NOMO-1 treated with dmso at 0.1 percent for 144 hours (cell line): ENCODE measurements around the gene TSPAN18.

Source experiments
- DNase-seq: peaks from one replicate; lab custom pipeline; 2025; ENCODE audit not compliant: unreplicated experiment; lab: John Stamatoyannopoulos, UW

TSPAN18 gene

DNA sequence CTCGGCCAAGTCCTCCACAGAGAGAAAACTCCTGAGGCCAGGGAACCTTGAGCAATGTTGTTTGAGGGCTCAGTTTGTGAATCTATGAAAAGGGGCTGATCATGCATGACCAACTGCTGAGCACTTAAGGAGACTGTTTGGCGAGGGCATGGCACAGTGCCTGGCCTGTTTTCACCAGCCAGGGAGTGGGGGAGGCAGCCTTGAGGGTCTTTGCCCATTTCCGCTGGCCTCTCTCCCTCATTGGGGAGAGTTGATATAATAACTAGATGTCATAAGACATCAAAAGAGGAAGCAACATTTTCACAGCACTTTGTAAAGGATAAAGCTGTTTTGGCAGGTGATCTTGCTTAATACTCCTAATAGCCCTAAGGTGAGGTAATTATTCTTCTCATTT, 113.3 kb downstream of the TSPAN18 start:
- no peak for DNase-seq

DNA sequence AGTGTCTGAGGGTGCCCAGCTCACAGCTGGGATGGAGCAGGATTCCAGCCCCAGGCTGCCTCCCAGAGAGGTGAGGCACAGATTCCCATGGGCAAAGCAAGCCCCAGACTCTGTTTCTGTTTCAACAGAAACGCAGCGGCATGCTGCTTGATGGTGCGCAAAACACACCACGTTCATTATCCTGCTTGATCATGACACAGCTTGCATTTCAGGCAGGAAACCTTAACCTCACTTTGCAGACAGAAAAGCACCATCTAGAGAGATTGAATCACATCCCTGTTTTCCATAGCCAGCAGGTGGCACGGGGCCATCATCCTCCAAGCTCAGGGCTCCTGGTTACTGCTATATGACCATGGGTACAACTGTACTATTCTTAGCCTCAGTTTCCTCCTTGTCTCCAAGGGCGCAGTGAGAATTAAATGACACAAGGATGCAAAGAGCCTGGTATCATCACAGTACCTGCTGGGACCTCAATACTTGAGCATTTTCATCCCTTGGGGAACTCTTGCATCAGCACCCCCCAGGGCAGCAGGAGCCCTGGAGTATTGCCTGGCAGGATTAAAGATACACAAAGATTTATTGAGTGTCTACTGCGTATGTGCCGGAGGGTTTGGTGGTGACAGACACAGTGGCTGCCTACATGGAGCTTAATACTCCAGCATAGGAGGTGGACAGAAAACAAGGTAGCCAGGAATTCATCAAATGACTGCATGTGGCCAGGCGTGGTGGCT, 113.9 kb downstream of the TSPAN18 start:
- no peak for DNase-seq

DNA sequence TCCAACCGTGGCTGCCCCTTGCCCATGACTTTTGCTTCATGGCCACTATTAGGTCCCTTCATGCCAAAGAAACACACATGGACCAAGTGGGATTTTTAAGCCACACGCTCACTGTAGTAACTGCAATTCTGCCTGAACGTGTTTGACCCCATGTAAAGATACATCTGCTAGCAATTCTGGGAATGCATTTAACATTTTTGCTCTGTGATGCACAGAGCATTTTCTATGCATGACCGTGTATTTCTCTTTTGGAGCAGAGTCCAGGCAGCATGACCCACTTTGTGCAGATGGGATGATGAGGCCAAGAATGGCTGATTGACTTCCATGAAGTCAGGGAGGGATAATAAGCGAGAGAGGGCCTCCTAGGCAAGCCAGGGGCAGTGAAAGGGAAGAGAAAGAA, 115.5 kb downstream of the TSPAN18 start:
- no peak for DNase-seq

DNA sequence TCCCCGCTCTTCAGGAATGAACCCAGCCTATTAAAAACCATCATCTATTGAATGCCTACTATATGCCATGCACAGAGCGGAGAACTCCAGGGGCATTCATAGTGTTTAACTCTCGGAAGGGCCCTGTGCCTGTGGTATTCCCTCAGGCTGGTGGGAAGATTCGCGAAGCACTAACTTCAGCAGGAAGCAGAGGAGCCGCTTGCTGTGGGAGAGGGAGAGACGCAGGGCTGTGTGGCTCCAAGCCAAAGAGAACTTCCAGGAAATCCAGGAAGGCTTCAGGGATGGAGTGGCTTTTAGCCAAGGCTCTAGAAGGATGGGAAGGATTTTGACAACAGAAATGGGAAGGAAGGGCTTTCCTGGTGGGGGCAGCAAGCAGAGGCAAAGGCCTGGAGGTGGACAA, 120.1 kb downstream of the TSPAN18 start:
- no peak for DNase-seq

DNA sequence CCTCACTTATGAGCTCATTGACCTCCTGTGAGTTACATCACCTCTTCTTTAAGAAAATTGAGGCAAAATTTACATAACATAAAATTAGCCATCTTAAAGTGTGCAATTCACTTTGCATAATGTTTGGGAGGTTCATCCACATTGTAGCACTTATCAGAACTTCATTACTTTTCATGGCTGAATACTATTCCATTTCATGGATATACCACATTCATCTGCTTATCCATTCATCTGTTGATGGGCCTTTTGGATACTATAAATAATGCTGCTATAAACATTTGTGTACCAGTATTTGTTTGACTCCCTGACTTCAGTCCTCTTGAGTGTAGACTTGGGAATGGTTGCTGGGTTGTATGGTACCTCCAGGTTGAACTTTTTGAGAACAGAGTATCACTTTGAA, 120.6 kb downstream of the TSPAN18 start:
- DNase-seq = no peak

DNA sequence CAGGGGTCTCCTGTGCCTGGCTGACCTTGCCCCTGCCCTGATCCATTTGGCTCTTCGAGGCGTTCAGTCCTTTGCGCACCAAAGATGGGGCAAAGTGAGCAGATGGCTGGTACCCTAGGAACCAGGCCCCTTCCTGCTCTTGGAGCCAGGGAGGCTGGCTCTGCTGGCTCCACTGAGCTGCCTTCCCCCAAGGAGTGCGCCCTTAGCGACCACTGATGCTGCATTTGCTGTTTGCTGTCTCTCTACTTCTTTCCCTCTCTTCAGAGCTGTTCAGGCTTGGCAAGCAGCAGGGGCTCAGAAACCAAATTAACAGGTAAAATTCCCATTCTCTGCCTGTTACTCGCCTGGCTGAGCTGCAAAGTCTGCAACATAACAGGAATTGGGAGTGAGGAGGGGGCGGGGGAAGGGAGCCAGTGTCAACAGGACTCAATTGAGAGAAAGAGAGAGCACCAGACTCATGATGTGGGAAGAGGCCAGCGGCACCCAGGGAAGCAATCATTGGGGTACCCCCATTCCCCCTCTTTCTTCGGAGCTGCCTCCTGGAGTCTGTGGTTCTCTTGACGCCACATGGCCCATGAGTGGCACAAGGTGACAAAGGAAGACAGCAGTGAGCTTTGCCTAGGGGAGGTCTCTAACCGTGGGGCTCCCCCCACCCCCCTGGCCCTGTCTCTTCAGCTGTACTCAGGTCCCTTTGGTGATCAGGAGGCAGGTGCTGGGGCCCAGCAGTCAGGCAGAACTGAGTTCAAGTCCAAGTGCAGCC, 121.6 kb downstream of the TSPAN18 start:
- no peak for DNase-seq

DNA sequence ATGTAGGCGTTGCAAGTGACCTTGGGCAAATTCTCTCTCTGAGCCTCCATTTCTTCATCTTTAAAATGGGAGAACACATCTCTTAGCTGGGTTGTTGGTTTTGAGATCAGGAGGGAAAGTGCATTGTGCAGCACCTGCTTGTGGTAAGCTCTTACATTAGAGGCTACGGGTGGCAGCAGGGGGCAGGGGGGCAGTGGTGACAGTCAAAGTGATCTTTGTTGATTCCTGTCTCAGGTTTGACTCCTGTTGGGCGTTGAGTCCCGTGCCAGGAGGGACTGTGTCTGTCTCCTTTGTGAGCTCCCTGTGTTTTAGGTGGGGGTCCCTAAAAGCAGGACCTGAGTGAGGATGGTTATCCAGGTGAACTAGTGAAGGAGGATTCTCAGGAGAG, 122.2 kb downstream of the TSPAN18 start:
- DNase-seq = no peak

DNA sequence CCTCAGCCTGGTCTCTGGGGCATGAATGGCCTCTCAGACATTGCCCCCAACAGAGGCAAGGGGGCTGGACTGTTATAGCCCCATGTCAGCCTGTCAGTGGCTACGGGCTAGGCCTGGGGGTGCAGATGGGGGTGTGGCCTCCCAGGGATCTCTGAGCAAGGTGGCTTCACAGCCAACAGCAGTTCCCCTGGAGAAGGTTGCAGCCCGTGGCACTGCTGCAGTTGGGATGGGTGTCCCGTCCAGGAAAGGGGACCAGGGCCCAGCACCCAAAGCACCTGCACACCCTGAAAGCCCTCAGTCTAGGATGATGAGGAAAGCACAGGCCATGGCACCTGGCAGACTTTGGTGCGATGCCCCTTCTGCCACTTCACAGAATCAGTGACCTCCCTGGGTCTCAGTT, 122.7 kb downstream of the TSPAN18 start:
- DNase-seq = no peak

DNA sequence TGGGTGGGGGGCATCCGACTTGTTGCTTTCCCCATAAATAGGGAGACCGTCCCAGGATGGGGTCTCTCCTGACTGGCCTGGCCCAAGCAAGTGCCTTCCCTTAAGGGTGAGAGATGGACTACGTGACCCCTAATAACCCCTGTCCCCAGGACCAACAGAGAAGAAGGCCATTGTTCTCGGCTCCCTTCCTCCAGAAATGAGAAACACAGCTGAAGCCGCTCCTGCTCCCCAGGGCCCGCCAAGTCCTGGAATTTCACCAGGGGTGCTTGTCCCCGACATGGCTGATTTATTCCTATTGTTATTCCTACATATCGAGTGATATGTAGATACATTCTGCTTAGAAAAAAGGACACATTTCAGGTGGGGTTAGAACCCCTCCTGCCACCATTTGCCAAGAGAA, 123.2 kb downstream of the TSPAN18 start:
- DNase-seq = no peak

DNA sequence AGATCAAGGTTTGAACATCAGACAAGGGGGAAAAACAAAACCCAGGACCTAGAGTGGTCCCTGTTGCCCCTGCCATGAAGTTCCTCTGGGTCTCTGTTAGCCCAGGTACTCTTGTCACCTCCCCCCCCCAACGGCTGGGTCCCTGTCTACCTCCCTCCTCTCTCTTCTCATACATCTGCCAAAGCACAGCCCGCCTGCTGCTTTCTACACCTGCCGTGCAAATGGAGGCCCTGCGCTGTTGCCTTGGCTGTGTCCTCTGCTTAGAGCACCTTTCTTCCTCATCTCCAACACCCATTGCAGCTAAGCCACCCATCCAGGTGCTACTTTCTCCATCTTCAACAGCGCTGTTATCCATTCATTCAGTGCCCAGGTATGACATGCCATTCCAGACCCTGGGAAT, 124.7 kb downstream of the TSPAN18 start:
- DNase-seq = no peak

DNA sequence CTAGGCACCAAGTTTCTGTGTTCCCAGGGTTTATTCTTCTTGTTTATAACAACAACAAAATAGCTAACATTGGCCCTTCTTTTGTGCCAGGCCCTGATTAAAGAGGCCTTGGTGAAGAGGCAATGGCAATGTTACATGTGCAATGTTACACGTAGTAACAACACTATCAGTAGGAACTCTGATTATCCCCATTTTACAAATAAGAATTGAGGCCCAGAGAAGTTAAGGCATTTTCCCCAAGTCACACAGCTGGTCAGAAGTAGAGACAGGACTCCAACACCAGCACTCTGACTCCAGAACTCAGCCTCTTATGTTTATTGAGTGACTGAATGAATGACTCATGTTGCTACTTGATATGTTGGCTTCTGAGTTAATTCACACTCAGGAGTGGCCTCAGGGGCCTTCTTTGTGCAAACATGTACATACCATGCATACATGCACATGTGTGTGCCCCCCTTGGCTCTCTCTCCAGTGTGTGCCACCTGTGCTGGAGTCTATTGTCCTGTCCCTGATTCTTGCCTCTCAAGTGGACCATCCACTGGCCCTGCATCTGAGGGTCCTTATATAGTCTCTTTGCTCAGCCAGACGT, 125.5 kb downstream of the TSPAN18 start:
- no peak for DNase-seq

DNA sequence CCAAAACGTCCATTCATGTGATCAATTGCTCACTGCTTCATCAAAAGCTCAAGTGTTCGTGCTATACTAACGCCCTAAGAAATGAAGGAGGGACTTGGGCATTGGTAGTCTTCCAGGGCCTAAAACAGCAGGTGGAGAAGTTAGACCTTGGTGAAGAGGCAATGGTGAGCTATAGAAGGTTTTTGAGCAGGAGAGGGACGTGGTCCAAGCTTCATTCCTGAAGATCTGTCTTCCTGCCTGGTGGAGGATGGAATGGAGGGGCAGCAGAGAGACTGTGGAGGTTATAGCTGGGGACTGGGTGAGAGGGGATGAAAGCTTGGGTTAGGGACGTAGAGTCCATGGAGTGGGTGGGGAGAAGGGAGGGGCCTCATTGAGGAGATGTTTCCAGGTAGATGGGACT, 126.2 kb downstream of the TSPAN18 start:
- DNase-seq = no peak

DNA sequence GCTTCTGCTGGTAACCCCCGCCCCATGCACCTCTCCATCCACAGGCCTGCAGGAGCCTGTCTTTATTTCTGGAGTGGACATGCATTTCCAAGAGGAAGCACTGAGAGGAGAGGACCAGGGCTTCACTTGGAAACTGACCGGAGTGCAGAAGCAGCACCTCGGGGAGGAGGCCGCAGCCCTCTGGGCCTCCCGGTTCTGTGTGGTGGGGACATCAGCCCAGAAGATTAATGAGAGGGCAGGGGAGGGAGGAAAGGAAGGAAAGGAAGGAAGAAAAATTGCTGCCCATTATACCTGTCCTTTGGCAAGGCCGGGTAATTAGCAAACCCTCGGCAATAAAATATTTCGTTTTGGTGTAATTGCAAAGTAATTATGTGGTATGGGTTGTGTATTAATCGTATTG, 126.9 kb downstream of the TSPAN18 start:
- no peak for DNase-seq

DNA sequence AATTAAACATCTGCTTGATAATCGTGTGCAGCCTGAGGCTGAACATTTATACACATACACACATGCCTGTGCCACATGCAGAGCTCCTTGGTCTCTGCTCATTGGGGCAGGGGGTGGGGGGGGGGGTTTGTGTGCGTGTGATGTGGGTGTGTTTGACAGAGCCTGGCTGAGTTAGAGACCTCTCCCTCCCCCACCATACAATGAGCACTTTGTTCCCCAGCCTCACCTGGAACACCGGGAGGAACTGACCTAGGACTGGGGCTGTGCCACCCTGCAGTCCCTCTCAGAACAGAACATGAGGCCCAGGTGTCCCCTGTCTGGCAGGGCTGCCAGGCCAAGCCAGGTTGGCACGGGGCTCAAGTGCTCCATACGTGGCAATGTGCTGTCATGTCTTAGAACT, 127.3 kb downstream of the TSPAN18 start:
- DNase-seq = no peak

DNA sequence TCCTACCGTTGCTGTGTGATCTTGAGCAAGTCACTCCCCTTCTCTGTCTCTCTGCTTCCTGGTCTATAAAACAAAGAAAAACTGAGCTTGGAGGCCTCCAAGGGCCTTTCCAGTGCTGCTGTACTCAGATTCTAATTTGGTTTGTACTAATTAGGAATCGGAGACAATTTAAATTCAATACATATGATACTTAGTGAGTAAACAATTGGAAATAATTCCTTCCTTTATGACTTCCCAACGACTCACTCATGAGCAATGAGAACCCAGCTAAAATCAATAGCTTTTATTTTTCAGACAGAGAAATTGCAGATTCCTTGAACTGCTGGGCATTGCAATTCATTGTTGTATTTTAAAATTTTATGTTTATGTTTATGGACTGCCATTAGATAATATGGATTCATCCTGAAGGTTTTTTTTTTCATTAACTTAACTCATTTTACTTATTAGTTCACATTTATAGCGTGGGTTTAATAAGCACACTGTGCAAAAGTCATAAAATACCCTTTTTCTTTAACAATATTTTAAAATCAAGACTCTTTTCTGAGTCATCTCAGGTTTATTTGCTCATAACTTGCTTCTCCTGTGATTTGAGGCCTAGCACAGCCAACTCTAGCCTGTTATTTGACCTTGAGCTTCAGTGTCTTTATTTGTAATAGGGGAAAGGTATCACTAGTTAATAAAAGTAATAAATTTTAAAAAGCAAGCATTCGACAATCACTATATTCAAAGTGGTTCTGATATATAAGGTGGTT, 128.2 kb downstream of the TSPAN18 start:
- DNase-seq = no peak

DNA sequence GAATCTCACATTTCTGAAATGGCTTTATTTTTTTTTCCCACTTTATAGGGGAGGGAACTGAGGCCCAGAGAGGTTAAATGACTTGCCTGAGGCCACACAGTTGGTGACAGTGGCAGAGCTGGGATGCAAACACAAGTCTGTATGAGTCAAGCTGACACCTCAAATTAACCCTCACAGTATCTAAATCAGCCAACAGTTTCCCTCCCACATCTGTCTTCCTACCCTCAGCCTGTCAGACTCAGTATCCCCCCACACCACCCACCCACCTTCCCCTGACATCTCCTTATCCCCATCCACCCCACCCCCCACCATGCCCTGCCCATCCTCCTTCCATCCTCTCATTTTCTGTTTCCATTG, 128.7 kb downstream of the TSPAN18 start:
- DNase-seq = no peak

DNA sequence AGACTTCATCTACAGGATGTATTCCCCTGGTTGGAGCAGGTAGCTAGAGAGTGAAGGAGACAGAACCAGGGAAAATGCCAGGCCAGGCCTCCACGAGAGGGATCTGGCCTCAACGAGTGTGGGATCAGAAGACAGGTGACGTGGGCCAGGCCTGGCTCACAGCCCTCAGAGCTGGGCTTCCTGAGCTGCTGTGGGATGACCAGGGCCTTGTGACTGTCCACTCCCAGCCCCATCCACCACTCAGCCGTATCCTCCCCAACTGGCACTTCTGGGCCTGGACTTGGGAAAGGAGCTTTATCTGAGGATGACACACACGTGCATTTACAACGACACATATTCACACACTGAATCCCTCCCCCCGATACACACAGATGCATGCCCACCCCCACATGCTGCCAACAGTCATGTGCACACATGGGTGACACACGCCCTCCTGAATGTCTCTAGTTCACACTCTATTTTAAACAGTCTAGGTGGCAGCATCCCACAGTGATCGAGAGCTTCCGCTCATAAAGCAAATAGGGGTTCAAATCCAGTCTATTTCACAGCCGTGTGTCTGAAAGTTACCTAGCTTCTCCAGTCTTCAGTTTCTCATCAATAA, 130.8 kb downstream of the TSPAN18 start:
- DNase-seq = no peak

DNA sequence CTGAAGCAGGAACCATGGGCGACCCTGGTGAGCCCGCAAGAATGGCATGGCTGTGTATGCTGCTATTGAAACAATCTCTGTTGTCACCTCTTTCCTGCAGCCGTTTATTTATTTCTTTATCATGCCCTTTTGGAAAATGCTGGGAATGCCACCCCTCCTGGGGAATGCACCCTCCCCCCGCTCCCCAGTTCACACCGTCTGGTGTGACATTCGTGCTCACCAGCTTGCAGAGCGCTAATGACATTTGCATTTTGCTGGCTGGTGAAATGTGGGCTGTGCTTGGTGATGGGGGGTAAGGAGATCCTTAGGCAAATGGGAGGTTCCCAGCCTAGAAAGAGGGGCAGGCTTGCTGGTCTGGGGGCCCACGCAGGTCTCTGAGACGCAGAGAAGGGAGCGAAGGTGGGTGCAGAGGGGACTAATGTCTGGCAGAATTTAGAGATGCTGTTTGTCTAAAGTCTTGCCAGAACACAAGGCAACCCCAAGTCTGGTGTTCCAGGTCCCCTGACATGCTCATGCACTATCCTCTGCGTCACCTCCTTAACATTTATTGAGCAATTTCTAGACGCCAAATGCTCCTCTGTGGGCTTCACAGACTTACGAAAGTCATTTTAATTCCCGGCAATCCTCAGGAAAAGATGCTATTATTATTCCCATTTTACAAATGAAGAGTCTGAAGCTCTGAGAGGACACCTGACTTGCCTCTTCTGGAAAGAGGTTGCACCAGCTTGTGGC, 132.2 kb downstream of the TSPAN18 start:
- no peak for DNase-seq

DNA sequence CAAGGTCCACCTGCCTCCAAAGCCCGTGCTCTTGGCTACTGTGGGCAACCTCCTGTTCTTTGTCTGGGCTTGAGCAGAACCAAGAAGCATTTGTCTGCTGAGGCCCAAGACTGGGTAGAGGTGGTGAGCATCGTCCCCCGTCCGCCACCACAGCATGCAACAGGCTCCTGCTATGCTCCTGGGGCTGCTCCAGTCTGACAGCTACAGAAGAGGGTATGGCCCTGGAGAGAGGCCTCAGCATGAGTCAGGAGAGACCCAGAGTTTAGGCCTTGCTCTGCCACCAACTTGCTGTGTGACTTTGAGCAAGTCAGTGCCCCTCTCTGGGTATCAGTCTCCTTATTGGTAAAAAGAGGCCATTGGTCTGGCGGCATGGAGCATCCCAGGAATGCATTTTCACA, 132.8 kb downstream of the TSPAN18 start:
- no peak for DNase-seq

DNA sequence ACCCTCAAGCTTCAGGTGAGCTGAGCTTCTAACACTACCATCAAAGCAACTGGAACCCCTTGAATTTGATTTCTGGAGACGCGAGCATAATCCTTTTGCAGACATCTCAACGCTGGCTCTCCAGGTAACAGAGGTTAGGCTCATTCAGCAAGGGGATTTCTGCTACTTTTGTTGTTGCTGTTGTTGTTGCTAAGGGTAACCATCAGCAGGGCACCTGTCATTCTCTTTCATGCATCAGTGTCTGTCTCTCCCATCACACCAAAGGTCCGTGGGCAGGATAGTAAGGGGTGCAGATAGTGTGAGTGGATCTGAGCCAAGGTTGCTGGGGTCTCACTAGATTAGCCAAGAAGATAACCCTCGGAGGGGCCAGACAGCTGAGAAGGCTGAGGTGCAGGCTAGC, 133.6 kb downstream of the TSPAN18 start:
- no peak for DNase-seq
